ENCODE measurements around the gene EGR2. TPM values are rescaled to one million over a fixed set of nuclear protein-coding genes. Genes with fewer than 3 reads are reported as not detected.
"Not testable (repeated sequence)": the region's sequence is repeated elsewhere in the genome, so short reads cannot be mapped to it uniquely, and the experiment has no call there.

Gene EGR2
- total RNA-seq, 2 donors from 2014 or later, result 14.3 to 116 TPM

DNA sequence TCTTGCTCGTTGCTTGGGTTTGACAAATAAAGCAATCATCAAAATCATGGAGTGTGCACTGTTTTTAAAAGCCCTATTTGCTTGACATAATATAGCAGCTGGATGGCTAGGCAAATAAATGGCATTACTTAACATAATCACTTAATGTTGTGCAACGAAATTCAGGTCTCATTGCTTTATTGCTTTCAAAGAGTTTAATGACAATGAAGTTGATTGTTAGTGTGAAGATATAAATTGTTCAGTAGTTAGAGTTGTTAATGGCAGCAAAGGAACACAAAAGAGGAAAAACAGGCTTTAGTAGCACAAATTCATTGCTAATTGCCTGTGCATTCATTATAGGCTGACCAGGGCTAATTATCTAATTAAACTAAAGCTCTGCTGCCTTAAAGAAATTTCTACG, 19.3 kb downstream of the EGR2 start:
- peaks cover 14 to 27% of the 10 kb centered on the region in 2 donors for H3K27me3 Mint-ChIP-seq
- ATAC-seq (no peak), DNase-seq (ENCODE audit: low spot score) (no peak)
- H3K36me3 Mint-ChIP-seq, result no peaks in the 10 kb centered on the region
- peaks cover 0 to 10% of the 10 kb centered on the region in 2 donors for H3K4me1 Mint-ChIP-seq (ENCODE audit: low read depth in 2 of 2)
- no peak overlapping the region for H3K27ac Mint-ChIP-seq
- H3K9me3 Mint-ChIP-seq, result no peaks in the 10 kb centered on the region
- no peak overlapping the region for H3K4me3 Mint-ChIP-seq

GRCh38 chr10:62795762-62796161, 20.4 kb downstream of the EGR2 start:
- Mint-ChIP-seq H3K4me1 (ENCODE audit: low read depth in 2 of 2) (peaks cover 0 to 10% of the 10 kb centered on the region in 2 donors), H3K27me3 (peaks cover 14 to 25% of the 10 kb centered on the region in 2 donors), H3K27ac (no peak overlapping the region), H3K9me3 (no peaks in the 10 kb centered on the region), H3K4me3 (no peak overlapping the region), H3K36me3 (no peaks in the 10 kb centered on the region)
- no peak for ATAC-seq
- no peak for DNase-seq (ENCODE audit: low spot score)

- Mint-ChIP-seq H3K27me3 (peaks cover 12 to 18% of the 10 kb centered on the region in 2 donors), H3K4me3 (no peak overlapping the region), H3K36me3 (no peaks in the 10 kb centered on the region), H3K9me3 (no peaks in the 10 kb centered on the region), H3K27ac (no peak overlapping the region), H3K4me1 (ENCODE audit: low read depth in 2 of 2) (peaks cover 0 to 6% of the 10 kb centered on the region in 2 donors)
- ATAC-seq, result no peak
- no peak for DNase-seq (ENCODE audit: low spot score)
Observed at GRCh38 chr10:62795100-62795499, 21.1 kb downstream of the EGR2 start.

DNA sequence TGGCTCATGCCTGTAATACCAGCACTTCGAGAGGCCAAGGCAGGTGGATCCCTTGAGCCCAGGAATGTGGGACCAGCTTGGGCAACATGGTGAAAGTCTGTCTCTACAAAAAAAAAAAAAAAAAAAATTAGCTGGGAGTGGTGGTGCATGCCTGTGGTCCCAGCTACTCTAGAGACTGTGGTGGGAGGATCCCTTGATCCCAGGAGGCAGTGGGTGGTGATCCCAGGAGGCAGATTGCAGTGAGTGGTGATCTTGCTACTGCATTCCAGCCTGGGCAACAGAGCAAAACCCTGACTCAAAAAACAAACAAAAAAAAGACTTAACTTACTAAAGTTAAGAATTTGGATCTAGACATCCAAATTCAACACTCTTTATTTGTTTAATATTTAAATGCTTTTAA, 21.9 kb downstream of the EGR2 start:
- H3K27me3 Mint-ChIP-seq, result peaks cover 12 to 17% of the 10 kb centered on the region in 2 donors
- no peak overlapping the region for H3K27ac Mint-ChIP-seq
- H3K36me3 Mint-ChIP-seq, result no peaks in the 10 kb centered on the region
- H3K4me3 Mint-ChIP-seq, result no peak overlapping the region
- no peak for DNase-seq (ENCODE audit: low spot score)
- peaks cover 0 to 6% of the 10 kb centered on the region in 2 donors for H3K4me1 Mint-ChIP-seq (ENCODE audit: low read depth in 2 of 2)
- ATAC-seq, result no peak
- H3K9me3 Mint-ChIP-seq, result no peaks in the 10 kb centered on the region

DNA sequence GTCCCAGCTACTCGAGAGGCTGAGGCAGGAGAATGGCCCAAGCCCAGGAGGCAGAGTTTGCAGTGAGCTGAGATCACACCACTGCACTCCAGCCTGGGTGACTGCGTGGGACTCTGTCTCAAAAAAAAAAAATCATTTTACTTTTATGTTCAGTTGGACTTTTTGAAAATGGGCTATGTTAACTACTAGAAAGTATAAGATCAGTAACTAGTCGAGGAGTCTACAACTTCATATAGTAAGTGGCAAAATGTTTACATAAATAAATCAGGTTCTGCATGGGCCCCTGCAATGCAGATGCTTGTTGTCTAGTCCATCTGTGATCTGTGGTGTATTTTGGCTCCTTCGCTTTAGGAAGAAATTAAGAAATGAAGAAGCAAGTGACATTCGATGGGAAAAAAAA, 23.9 kb downstream of the EGR2 start:
- Mint-ChIP-seq H3K27me3 (peaks cover 4 to 10% of the 10 kb centered on the region in 2 donors), H3K4me3 (no peak overlapping the region), H3K4me1 (ENCODE audit: low read depth in 2 of 2) (peaks cover 0 to 4% of the 10 kb centered on the region in 2 donors), H3K9me3 (no peaks in the 10 kb centered on the region), H3K36me3 (no peaks in the 10 kb centered on the region), H3K27ac (no peak overlapping the region)
- no peak for ATAC-seq
- DNase-seq (ENCODE audit: low spot score), result no peak

DNA sequence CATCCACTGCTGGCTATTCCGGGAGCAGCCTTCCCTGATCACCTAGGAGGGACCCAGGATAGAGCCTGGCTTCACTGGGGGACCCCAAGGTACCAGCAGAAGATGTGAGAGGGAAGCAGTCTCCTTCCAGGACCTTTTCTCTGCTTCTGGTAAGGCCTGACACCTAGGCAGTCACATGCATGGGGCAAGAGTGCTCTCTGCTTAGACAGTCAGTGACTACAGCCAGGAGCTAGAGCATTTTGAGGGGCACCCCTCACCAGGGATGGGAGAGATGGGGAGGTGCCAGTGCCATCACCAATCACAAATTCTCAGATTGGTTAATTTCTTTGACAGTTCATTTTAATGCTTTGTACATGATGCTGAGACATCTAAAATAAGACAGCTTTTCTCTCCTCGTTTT, 25.6 kb downstream of the EGR2 start:
- no peak for ATAC-seq
- H3K27me3 Mint-ChIP-seq, result no peaks in the 10 kb centered on the region
- H3K4me3 Mint-ChIP-seq, result no peak overlapping the region
- peak overlapping the region in 1 of 2 donors; percentile 41 for H3K27ac Mint-ChIP-seq
- H3K4me1 Mint-ChIP-seq (ENCODE audit: low read depth in 2 of 2), result peaks cover 0 to 4% of the 10 kb centered on the region in 2 donors
- DNase-seq (ENCODE audit: low spot score), result no peak
- no peaks in the 10 kb centered on the region for H3K36me3 Mint-ChIP-seq
- no peaks in the 10 kb centered on the region for H3K9me3 Mint-ChIP-seq

DNA sequence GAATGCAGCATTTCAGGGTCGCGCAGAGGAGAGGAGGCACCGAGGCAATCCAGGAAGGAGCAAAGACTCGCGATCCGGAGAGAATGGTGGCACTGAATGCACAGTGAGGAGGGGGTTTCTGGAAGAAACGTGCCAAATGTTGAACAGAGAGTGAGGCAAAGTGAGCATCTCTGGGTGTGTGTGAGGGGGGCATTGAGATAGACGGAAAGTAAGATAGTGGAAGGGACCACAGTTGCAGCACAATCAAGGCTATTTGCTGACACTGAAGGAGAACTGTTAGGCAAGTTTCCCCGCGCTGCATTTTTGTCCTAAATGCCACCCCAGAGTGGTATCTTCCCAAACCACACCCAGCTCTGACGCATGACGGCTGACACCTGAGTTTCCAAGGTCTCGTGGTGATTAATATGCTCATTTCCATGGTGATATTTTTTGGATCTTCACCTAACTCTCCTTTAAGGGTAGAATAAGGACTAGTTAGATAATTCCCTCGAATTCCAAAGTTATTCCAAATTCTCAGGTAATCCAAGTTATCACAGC, 26.1 kb downstream of the EGR2 start:
- H3K9me3 Mint-ChIP-seq, result peaks cover 4% of the 10 kb centered on the region
- H3K36me3 Mint-ChIP-seq, result peaks cover 4% of the 10 kb centered on the region
- H3K4me1 Mint-ChIP-seq (ENCODE audit: low read depth in 2 of 2), result peaks cover 0 to 4% of the 10 kb centered on the region in 2 donors
- ATAC-seq (no peak), DNase-seq (ENCODE audit: low spot score) (no peak)
- no peaks in the 10 kb centered on the region for H3K27me3 Mint-ChIP-seq
- H3K4me3 Mint-ChIP-seq, result no peak overlapping the region
- no peak overlapping the region for H3K27ac Mint-ChIP-seq

DNA sequence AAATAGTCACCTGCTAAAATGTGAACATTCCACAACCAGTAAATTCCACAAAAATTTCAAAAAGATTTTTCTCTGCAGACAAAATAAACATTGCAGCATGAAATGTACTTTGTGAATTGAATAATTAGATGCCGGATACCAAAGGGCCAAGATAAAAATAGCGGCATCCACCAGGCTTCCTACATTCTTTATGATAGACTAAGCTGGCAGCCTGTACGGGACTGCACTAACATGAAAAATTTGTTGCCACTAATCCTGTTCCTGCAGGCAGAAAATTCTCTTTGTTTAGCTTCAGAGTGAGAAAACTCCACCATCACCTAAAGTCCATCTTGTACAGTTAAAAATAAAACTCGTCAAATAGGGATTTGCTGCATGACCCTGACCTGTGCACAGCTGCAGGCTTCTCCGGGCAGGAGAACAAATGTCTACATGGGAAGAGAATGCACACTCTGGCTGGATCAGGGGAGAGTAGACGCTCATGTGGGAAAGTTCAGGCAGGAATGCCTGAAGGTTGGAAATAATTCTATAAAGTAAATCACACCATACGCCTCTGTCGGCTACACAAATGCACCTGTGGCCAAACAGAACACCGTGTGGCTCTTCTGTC, 27.2 kb downstream of the EGR2 start:
- H3K27ac Mint-ChIP-seq, result no peak overlapping the region
- H3K36me3 Mint-ChIP-seq, result peaks cover 15% of the 10 kb centered on the region
- H3K4me1 Mint-ChIP-seq (ENCODE audit: low read depth in 2 of 2), result peaks cover 0 to 4% of the 10 kb centered on the region in 2 donors
- H3K27me3 Mint-ChIP-seq, result no peaks in the 10 kb centered on the region
- H3K9me3 Mint-ChIP-seq, result peaks cover 12% of the 10 kb centered on the region
- no peak for DNase-seq (ENCODE audit: low spot score)
- H3K4me3 Mint-ChIP-seq, result no peak overlapping the region
- no peak for ATAC-seq

GRCh38 chr10:62788285-62788684, 27.9 kb downstream of the EGR2 start:
- not testable (repeated sequence) for DNase-seq (ENCODE audit: low spot score); ATAC-seq; H3K4me3 Mint-ChIP-seq; H3K27ac Mint-ChIP-seq; H3K27me3 Mint-ChIP-seq; H3K4me1 Mint-ChIP-seq (ENCODE audit: low read depth in 2 of 2)
- Mint-ChIP-seq H3K9me3 (peaks cover 12% of the 10 kb centered on the region), H3K36me3 (peaks cover 21% of the 10 kb centered on the region)

GRCh38 chr10:62784537-62784936, 31.6 kb downstream of the EGR2 start:
- not testable (repeated sequence) for ATAC-seq; H3K4me3 Mint-ChIP-seq; DNase-seq (ENCODE audit: low spot score); H3K27me3 Mint-ChIP-seq
- Mint-ChIP-seq H3K9me3 (peaks cover 15% of the 10 kb centered on the region), H3K36me3 (peaks cover 21% of the 10 kb centered on the region), H3K4me1 (ENCODE audit: low read depth in 2 of 2) (peaks cover 17 to 19% of the 10 kb centered on the region in 2 donors), H3K27ac (peak overlapping the region in 1 of 2 donors; percentile 13)

- DNase-seq (ENCODE audit: low spot score), result peak; percentile 95
- Mint-ChIP-seq H3K4me1 (ENCODE audit: low read depth in 2 of 2) (peaks cover 38 to 41% of the 10 kb centered on the region in 2 donors), H3K4me3 (peak overlapping the region; percentile 55), H3K27ac (peak overlapping the region; percentile 38 to 75), H3K9me3 (peaks cover 7% of the 10 kb centered on the region), H3K36me3 (peaks cover 13% of the 10 kb centered on the region), H3K27me3 (no peaks in the 10 kb centered on the region)
- ATAC-seq, result peak; percentile 98
Observed at GRCh38 chr10:62779487-62780248, 36.5 kb downstream of the EGR2 start.

- no peak for DNase-seq (ENCODE audit: low spot score)
- H3K36me3 Mint-ChIP-seq, result no peaks in the 10 kb centered on the region
Observed at GRCh38 chr10:62778125-62778524, 38.0 kb downstream of the EGR2 start.

DNA sequence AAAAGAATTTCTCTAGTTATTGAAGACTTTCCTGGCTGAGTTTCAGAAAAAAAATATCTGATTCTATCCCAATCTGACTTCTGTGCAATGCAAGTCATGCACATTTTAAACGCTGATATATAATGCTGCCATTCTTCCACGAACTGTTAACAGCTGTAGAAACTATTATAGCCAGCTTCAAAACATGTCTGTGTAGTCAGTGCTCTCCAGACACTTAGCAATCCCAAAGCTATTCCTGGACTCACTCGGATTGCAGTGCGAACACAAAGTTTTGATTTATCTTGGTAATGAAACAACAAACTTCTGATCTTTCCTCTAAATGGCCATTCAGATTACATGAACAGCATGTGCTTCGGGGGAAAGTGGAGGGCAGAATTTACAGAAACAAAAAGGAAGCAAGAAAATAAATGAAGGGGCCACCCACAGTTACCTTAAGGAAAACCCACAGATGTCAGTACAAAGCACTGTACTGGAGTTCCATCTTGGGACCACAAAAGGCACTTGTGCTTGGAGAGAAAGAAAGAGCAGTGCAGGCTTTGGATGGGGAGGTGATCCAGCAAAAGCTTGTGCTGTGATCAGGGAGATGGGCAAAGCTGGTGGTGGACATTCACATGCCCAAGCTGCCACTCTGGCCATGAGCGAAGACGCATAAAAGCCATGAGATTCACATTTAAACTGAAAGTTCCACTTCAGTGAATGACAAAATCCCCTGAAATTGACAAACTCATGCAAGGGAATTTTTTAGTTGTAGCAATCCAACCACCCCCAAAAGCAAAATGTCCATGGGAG, 43.8 kb downstream of the EGR2 start:
- Mint-ChIP-seq H3K9me3 (no peaks in the 10 kb centered on the region), H3K4me3 (no peak overlapping the region), H3K36me3 (no peaks in the 10 kb centered on the region), H3K27me3 (peaks cover 0 to 5% of the 10 kb centered on the region in 2 donors), H3K4me1 (ENCODE audit: low read depth in 2 of 2) (peaks cover 14 to 47% of the 10 kb centered on the region in 2 donors), H3K27ac (peak overlapping the region in 1 of 2 donors; percentile 77)
- no peak for DNase-seq (ENCODE audit: low spot score)
- peak in 1 of 2 donors; percentile 70 for ATAC-seq

More at GRCh38 chr10:62778125-62778524, 38.0 kb downstream of the EGR2 start:
- H3K9me3 Mint-ChIP-seq, result peaks cover 2% of the 10 kb centered on the region
- no peak for ATAC-seq
- peak overlapping the region; percentile 38 to 75 for H3K27ac Mint-ChIP-seq
- peaks cover 39 to 41% of the 10 kb centered on the region in 2 donors for H3K4me1 Mint-ChIP-seq (ENCODE audit: low read depth in 2 of 2)
- no peaks in the 10 kb centered on the region for H3K27me3 Mint-ChIP-seq
- peak overlapping the region; percentile 2 for H3K4me3 Mint-ChIP-seq

Measured in natural killer cell treated with Interleukin-12 subunit alpha and Interleukin-12 subunit beta and Interleukin-15 and Interleukin-18, amount 100 ng/mL, for 72 hours (primary cell).